Mesothelial cell of epicardium (in vitro differentiated cells): Measurements from ENCODE around the gene EPHB3. TPM values are rescaled to one million over a fixed set of nuclear protein-coding genes. Genes with fewer than 3 reads are reported as not detected.
A peak's percentile ranks its signal among the peaks of the same experiment; 100 is the strongest.
"Not testable (repeated sequence)": the region's sequence is repeated elsewhere in the genome, so short reads cannot be mapped to it uniquely, and the experiment has no call there.

ENCODE experiments used
- DNase-seq, 2 experiments: peaks; one replicate each; pipeline ENCODE4 v3.0.0; 2021; ENCODE audit warnings: low spot score in 2 of 2; ENCODE audit not compliant: unreplicated experiment in 2 of 2
- H3K27ac Mint-ChIP-seq: 2 replicates; pipeline ENCODE4 v1.8.0; 2021; ENCODE audit warnings: mixed read lengths
- H3K27me3 Mint-ChIP-seq: 2 replicates; pipeline ENCODE4 v1.8.0; 2021; ENCODE audit warnings: low read depth, mixed read lengths
- H3K36me3 Mint-ChIP-seq: 2 replicates; pipeline ENCODE4 v1.8.0; 2021; ENCODE audit warnings: mixed read lengths
- H3K4me1 Mint-ChIP-seq: 2 replicates; pipeline ENCODE4 v1.8.0; 2021; ENCODE audit warnings: mixed read lengths
- H3K4me3 Mint-ChIP-seq: 2 replicates; pipeline ENCODE4 v1.8.0; 2021; ENCODE audit warnings: mild to moderate bottlenecking, moderate library complexity, mixed read lengths
- H3K9me3 Mint-ChIP-seq: 2 replicates; pipeline ENCODE4 v1.8.0; 2021; ENCODE audit warnings: mixed read lengths
- total RNA-seq: library from RNA; stranded (reverse); gene quantifications from 3 replicates; pipeline ENCODE4 v1.2.1, GENCODE V29; 2021
- TF ChIP-seq, protein P1 (sequence below): fragments of 200-600 bp; sonication (generic); IDR thresholded peaks from one replicate; pipeline ENCODE4 v1.5.0; 2021; ENCODE audit warnings: antibody characterized with exemption; ENCODE audit not compliant: unreplicated experiment

Gene EPHB3
- total RNA-seq, 1 donor from 2014 or later = 115 TPM

DNA sequence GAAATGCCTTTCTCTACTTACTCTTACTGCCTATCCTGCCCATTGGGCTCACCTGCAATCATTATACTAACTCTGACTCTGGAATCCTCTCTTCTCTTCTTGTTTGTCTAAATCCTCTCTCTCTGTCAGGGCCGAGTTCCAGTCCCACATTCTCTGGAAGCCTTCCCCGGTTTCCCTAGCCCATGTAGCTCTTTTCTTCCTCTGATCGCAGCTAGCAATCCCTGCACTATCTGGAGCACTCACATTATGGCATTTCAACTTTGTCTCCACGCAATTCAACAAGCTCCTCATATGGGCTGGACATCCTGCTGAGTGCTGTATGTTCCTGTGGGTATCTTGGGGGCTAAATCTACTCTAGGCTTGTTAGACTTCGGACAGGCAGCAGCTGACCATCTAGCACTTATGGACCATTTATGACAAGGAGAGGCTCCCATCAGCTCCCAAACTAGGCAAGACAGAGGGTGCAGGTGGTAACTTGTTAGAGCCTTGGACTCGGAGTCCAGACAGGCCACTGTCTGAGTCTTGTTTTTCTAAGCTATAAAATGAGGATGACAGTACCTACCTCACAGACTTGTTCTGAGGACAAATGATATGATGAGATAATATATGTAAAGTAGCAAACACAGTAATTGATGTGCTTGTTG is 58.3 kb downstream of the EPHB3 start:
- Mint-ChIP-seq H3K4me1 (peaks cover 39% of the 10 kb centered on the region), H3K27ac (peak overlapping the region; percentile 28), H3K36me3 (no peaks in the 10 kb centered on the region), H3K4me3 (no peak overlapping the region), H3K27me3 (no peaks in the 10 kb centered on the region), H3K9me3 (no peaks in the 10 kb centered on the region)
- TF ChIP-seq, protein P1, sequence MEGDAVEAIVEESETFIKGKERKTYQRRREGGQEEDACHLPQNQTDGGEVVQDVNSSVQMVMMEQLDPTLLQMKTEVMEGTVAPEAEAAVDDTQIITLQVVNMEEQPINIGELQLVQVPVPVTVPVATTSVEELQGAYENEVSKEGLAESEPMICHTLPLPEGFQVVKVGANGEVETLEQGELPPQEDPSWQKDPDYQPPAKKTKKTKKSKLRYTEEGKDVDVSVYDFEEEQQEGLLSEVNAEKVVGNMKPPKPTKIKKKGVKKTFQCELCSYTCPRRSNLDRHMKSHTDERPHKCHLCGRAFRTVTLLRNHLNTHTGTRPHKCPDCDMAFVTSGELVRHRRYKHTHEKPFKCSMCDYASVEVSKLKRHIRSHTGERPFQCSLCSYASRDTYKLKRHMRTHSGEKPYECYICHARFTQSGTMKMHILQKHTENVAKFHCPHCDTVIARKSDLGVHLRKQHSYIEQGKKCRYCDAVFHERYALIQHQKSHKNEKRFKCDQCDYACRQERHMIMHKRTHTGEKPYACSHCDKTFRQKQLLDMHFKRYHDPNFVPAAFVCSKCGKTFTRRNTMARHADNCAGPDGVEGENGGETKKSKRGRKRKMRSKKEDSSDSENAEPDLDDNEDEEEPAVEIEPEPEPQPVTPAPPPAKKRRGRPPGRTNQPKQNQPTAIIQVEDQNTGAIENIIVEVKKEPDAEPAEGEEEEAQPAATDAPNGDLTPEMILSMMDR = no peak
- DNase-seq = no peak

- no peak overlapping the region for H3K4me3 Mint-ChIP-seq
- H3K36me3 Mint-ChIP-seq = no peaks in the 10 kb centered on the region
- H3K9me3 Mint-ChIP-seq = no peaks in the 10 kb centered on the region
- H3K27me3 Mint-ChIP-seq = no peaks in the 10 kb centered on the region
- TF ChIP-seq, protein P1 = no peak
- H3K4me1 Mint-ChIP-seq = peaks cover 39% of the 10 kb centered on the region
- DNase-seq = no peak
- peak overlapping the region; percentile 13 for H3K27ac Mint-ChIP-seq
These were observed 59.0 kb downstream of the EPHB3 start for GRCh38 chr3:184620475-184621119.

DNA sequence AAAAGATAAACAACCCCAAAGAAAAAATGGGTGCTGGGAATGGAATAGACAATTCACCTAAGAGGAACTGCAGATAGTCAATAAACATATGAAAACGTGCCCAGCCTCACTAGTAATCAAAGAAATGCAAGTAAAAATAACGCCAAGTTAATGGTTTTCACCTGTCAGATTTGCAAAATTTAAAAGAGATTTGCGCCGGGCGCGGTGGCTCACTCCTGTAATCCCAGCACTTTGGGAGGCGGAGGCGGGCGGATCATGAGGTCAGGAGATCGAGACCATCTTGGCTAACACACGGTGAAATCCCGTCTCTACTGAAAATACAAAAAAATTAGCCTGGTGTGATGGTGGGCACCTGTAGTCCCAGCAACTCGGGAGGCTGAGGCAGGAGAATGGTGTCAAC is 60.6 kb downstream of the EPHB3 start:
- not testable (repeated sequence) for H3K36me3 Mint-ChIP-seq, H3K27ac Mint-ChIP-seq, H3K27me3 Mint-ChIP-seq, H3K9me3 Mint-ChIP-seq, DNase-seq, H3K4me3 Mint-ChIP-seq
- peaks cover 33% of the 10 kb centered on the region for H3K4me1 Mint-ChIP-seq

GRCh38 chr3:184626923-184627322 is 65.3 kb downstream of the EPHB3 start:
- TF ChIP-seq, protein P1 = no peak
- H3K27me3 Mint-ChIP-seq = no peaks in the 10 kb centered on the region
- H3K27ac Mint-ChIP-seq = no peak overlapping the region
- H3K36me3 Mint-ChIP-seq = no peaks in the 10 kb centered on the region
- peaks cover 29% of the 10 kb centered on the region for H3K4me1 Mint-ChIP-seq
- DNase-seq = no peak
- no peaks in the 10 kb centered on the region for H3K9me3 Mint-ChIP-seq
- no peak overlapping the region for H3K4me3 Mint-ChIP-seq

DNA sequence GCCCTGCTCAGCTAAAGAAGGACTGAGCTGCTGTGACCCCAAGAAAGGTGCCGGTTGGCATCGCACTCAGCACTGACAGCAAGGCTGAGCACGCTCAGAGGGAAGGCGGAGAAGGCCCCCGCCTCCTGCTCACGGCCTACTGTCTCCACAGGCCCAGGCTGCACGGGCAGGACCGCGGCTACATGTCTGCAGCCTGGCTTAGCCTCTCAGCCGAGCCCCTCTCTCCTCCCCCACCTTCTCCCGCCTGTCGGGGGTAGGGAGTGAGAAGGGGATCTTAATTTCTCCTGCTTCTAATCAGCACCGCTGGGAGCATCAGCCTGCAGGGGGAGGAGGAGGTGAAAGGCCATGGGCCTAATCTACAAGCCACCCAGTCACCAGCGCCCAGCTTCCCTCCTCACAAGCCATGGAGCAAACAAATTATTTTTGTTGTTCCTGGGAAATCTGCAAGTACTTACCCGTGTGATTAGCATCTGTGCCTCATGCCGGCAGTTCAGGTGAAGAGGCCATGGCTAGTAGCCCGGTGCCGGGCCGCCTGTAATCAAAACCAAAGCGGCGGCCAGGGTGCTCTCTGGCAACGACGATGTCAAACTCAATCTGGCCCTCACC is 68.1 kb downstream of the EPHB3 start:
- Mint-ChIP-seq H3K36me3 (no peaks in the 10 kb centered on the region), H3K27me3 (no peaks in the 10 kb centered on the region), H3K4me3 (no peak overlapping the region), H3K9me3 (no peaks in the 10 kb centered on the region), H3K4me1 (peaks cover 50% of the 10 kb centered on the region), H3K27ac (peak overlapping the region; percentile 58)
- no peak for DNase-seq
- TF ChIP-seq, protein P1 = no peak

DNA sequence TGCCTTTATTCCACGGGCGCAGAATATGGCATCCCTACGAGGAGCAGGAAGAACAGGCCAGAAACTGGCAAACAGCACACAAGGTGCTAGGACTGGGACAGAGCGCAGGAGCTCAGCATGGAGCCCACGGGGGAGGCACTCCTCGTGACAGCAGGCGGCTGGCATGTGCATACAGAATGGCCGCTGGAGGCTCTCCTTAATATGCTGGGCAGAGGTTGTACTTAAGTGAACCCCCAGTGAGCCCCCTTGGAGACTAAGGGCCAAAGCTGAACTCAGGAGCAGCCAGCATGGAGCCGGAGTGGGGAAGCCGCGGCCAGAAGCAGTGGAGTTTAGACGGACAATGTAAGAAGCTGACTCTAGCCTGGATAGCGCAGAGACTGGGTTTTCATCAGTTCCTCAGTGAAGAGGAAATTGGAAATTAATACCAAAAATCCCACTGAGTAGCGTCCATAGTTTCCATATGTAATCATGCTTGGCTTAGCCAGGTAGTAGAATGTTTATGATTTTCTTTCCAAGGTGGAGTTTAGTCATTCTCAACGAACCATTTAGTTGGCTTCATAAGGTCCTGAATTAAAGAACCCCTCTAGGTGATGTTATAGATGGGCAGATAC is 69.4 kb downstream of the EPHB3 start:
- TF ChIP-seq, protein P1 = no peak
- Mint-ChIP-seq H3K36me3 (no peaks in the 10 kb centered on the region), H3K27ac (no peak overlapping the region), H3K4me3 (no peak overlapping the region), H3K9me3 (no peaks in the 10 kb centered on the region), H3K27me3 (no peaks in the 10 kb centered on the region), H3K4me1 (peaks cover 61% of the 10 kb centered on the region)
- DNase-seq = no peak
